Activated naive CD8-positive, alpha-beta T cell (primary cell): Measurements from ENCODE around the gene PROK1.

Experiments used
- H3K27ac Mint-ChIP-seq: one replicate; pipeline ENCODE4 v1.8.0; 2021; ENCODE audit warnings: mixed read lengths
- H3K27me3 Mint-ChIP-seq: one replicate; pipeline ENCODE4 v1.8.0; 2021; ENCODE audit warnings: mixed read lengths
- H3K36me3 Mint-ChIP-seq: one replicate; pipeline ENCODE4 v1.8.0; 2021; ENCODE audit warnings: mixed read lengths
- H3K4me1 Mint-ChIP-seq: one replicate; pipeline ENCODE4 v1.8.0; 2021; ENCODE audit warnings: low read depth, mixed read lengths
- H3K4me3 Mint-ChIP-seq: one replicate; pipeline ENCODE4 v1.8.0; 2021; ENCODE audit warnings: mild to moderate bottlenecking, mixed read lengths
- H3K9me3 Mint-ChIP-seq: one replicate; pipeline ENCODE4 v1.8.0; 2021; ENCODE audit warnings: low read depth, mixed read lengths

Gene PROK1

GRCh38 chr1:110465814-110466380 lies 14.9 kb downstream of the PROK1 start:
- no peak overlapping the region for H3K27ac Mint-ChIP-seq
- no peak overlapping the region for H3K4me3 Mint-ChIP-seq
- no peaks in the 10 kb centered on the region for H3K9me3 Mint-ChIP-seq
- no peaks in the 10 kb centered on the region for H3K4me1 Mint-ChIP-seq
- H3K36me3 Mint-ChIP-seq: no peaks in the 10 kb centered on the region
- peaks cover 2% of the 10 kb centered on the region for H3K27me3 Mint-ChIP-seq

DNA sequence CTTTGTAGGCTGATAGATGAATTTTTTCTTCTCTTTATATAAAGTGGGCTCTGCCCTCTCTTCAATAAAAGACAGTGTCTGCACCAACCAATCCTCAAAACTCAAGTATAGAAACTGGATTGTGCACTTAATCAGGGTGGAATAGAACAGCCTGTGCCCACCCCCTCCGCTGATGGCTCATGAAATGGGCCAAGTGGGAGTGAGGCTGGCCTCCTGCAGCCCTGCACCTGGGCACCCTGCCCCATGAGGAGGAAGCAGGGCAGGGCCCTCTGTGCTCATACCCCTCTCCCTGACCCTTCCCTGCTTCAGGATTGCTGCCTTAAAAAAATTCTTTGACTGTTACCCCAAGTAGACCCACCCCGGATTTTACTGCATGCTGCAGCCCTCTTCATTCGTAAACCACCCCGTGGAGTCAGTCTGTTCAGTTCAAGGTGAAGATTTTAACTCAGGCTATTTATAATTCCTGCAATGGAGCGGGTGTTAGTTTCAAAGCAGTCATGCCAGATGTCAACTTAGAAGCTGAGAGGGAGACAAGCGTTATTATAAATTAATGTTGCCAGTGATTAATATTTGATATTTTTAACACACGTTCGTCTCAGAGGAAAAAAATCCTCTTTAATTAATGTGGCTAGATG lies 15.8 kb downstream of the PROK1 start:
- H3K4me1 Mint-ChIP-seq: no peaks in the 10 kb centered on the region
- H3K27me3 Mint-ChIP-seq: peaks cover 2% of the 10 kb centered on the region
- H3K9me3 Mint-ChIP-seq: no peaks in the 10 kb centered on the region
- H3K36me3 Mint-ChIP-seq: no peaks in the 10 kb centered on the region
- H3K4me3 Mint-ChIP-seq: no peak overlapping the region
- H3K27ac Mint-ChIP-seq: no peak overlapping the region

- Mint-ChIP-seq H3K9me3 (no peaks in the 10 kb centered on the region), H3K4me3 (no peak overlapping the region), H3K4me1 (no peaks in the 10 kb centered on the region), H3K36me3 (no peaks in the 10 kb centered on the region), H3K27ac (no peak overlapping the region), H3K27me3 (peaks cover 2% of the 10 kb centered on the region)
Measured at GRCh38 chr1:110471131-110471530, 20.2 kb downstream of the PROK1 start.

- no peaks in the 10 kb centered on the region for H3K9me3 Mint-ChIP-seq
Measured at GRCh38 chr1:110472546-110472945, 21.6 kb downstream of the PROK1 start.

DNA sequence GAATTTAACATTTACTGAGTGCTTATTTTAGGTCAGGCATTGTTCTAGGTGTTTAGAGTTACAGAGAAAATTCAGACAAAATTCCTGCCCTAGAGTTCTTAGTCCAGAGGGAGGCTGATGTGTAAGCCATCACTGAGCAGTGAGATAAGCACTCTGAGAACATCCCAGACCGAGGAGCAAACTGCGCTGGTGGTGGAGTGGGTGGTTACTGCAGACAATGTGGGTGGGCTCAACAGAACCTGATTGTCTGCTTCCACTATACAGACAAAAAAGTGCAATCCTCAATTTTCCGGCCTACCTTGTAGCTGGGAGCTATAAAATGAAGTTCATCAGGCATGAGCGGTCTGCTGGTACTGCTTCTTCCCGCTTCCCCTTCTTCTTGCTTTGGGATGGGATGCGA lies 23.5 kb downstream of the PROK1 start:
- peaks cover 2% of the 10 kb centered on the region for H3K27me3 Mint-ChIP-seq
- H3K9me3 Mint-ChIP-seq: no peaks in the 10 kb centered on the region
- peaks cover 4% of the 10 kb centered on the region for H3K4me1 Mint-ChIP-seq
- H3K4me3 Mint-ChIP-seq: no peak overlapping the region
- H3K36me3 Mint-ChIP-seq: no peaks in the 10 kb centered on the region
- H3K27ac Mint-ChIP-seq: no peak overlapping the region

More at GRCh38 chr1:110472546-110472945, 21.6 kb downstream of the PROK1 start:
- no peaks in the 10 kb centered on the region for H3K36me3 Mint-ChIP-seq
- H3K4me1 Mint-ChIP-seq: peaks cover 4% of the 10 kb centered on the region
- no peak overlapping the region for H3K4me3 Mint-ChIP-seq
- no peak overlapping the region for H3K27ac Mint-ChIP-seq
- peaks cover 2% of the 10 kb centered on the region for H3K27me3 Mint-ChIP-seq

DNA sequence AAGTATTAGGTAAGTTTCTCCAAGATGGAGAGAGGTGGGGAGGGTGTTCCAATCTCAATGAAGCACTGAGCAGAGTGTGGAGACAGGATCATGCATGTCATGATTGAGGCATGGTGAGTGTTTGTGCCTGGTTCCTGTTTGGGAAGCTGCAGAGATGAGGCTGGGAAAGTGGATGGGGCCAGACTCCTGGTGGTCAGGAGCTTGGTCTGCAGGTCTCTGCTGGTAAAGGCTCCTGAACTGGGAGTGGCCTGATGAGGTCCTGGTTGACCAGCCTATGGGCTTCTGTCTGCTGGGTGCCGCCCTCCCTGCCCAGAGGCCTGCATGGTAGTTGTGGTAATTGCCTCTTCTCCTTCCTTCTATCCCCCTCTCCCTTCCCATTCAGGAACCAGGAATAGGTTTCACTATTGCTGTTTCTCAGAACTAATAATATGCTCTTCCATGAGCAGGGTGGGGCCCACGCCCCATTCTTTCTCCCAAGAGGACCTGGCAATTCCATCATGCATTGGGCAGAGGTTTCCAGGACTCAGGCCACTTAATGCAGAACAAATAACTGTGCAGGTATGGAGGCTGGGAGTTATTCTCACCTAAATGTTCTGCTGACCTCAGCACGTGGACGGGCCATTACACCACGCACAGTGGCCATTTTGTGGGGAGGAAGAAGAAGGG lies 24.5 kb downstream of the PROK1 start:
- Mint-ChIP-seq H3K9me3 (no peaks in the 10 kb centered on the region), H3K27ac (no peak overlapping the region), H3K36me3 (no peaks in the 10 kb centered on the region), H3K4me1 (peaks cover 4% of the 10 kb centered on the region), H3K4me3 (no peak overlapping the region), H3K27me3 (peaks cover 2% of the 10 kb centered on the region)

DNA sequence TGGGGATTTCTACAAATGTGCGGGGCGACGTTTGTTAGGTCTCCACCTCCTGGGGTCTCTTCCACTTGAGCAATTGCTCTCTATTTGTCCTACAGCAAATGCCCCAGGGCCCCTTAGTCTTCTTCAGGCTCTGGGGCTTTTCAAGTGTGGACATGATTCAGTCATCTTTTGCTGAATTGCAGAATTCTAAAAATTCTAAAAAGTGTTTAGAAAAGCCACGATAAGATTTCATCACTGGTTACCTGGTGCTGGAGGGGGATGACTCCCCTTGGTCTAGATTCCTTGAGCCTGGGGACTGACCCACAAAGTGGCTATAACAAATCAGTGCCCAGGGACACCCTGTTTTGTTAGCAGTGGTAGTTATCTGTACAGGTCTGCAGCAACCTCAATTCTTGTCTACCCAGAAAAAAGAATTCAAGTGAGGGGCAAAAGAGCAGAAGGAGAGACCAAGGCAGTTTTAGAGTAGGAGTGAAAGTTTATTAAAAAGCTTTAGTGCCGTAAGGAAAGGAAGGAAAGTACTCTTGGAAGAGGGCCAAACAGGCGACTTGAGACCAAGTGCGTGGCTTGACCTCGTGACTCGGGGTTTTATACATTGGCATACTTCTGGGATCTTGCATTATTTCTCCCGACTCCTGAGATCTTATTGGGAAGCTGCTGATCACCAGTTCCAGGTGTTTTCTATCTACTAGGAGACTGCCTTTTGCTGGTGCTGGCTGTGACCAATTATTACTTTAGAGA lies 25.2 kb downstream of the PROK1 start:
- Mint-ChIP-seq H3K27ac (no peak overlapping the region), H3K36me3 (no peaks in the 10 kb centered on the region), H3K4me3 (no peak overlapping the region), H3K4me1 (peaks cover 4% of the 10 kb centered on the region), H3K27me3 (no peaks in the 10 kb centered on the region), H3K9me3 (no peaks in the 10 kb centered on the region)

DNA sequence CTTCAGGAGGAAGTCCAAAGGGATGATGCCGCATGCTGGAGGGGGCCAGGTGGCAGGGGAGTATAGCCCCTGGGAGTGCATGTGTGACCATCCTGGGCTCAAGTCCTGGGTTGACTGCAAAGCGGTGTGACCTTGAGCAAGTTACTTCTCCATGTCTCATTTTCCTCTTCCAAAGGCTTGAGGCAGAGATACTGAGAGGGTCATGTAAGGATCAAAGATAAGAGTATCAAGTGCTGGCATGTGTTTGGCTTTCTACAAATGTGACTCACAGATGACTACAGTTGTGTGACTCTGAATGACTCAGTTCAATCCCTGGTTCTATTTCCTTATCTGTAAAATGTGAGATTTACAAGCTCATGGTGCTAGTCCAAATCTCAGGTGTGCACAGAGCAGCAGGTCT lies 26.1 kb downstream of the PROK1 start:
- no peak overlapping the region for H3K27ac Mint-ChIP-seq
- no peaks in the 10 kb centered on the region for H3K9me3 Mint-ChIP-seq
- no peak overlapping the region for H3K4me3 Mint-ChIP-seq
- peaks cover 4% of the 10 kb centered on the region for H3K4me1 Mint-ChIP-seq
- no peaks in the 10 kb centered on the region for H3K27me3 Mint-ChIP-seq
- H3K36me3 Mint-ChIP-seq: no peaks in the 10 kb centered on the region

GRCh38 chr1:110477445-110477957 lies 26.6 kb downstream of the PROK1 start:
- no peaks in the 10 kb centered on the region for H3K36me3 Mint-ChIP-seq

GRCh38 chr1:110477967-110478640 lies 27.2 kb downstream of the PROK1 start:
- Mint-ChIP-seq H3K4me3 (no peak overlapping the region), H3K27ac (no peak overlapping the region), H3K27me3 (no peaks in the 10 kb centered on the region), H3K36me3 (no peaks in the 10 kb centered on the region), H3K9me3 (no peaks in the 10 kb centered on the region), H3K4me1 (peaks cover 4% of the 10 kb centered on the region)

More at GRCh38 chr1:110477445-110477957, 26.6 kb downstream of the PROK1 start:
- Mint-ChIP-seq H3K4me3 (no peak overlapping the region), H3K27me3 (no peaks in the 10 kb centered on the region), H3K9me3 (no peaks in the 10 kb centered on the region), H3K27ac (no peak overlapping the region), H3K4me1 (peaks cover 4% of the 10 kb centered on the region)

GRCh38 chr1:110478886-110479285 lies 27.9 kb downstream of the PROK1 start:
- H3K9me3 Mint-ChIP-seq: no peaks in the 10 kb centered on the region
- H3K27me3 Mint-ChIP-seq: no peaks in the 10 kb centered on the region
- H3K4me1 Mint-ChIP-seq: peaks cover 4% of the 10 kb centered on the region
- H3K36me3 Mint-ChIP-seq: no peaks in the 10 kb centered on the region
- no peak overlapping the region for H3K4me3 Mint-ChIP-seq
- H3K27ac Mint-ChIP-seq: no peak overlapping the region

DNA sequence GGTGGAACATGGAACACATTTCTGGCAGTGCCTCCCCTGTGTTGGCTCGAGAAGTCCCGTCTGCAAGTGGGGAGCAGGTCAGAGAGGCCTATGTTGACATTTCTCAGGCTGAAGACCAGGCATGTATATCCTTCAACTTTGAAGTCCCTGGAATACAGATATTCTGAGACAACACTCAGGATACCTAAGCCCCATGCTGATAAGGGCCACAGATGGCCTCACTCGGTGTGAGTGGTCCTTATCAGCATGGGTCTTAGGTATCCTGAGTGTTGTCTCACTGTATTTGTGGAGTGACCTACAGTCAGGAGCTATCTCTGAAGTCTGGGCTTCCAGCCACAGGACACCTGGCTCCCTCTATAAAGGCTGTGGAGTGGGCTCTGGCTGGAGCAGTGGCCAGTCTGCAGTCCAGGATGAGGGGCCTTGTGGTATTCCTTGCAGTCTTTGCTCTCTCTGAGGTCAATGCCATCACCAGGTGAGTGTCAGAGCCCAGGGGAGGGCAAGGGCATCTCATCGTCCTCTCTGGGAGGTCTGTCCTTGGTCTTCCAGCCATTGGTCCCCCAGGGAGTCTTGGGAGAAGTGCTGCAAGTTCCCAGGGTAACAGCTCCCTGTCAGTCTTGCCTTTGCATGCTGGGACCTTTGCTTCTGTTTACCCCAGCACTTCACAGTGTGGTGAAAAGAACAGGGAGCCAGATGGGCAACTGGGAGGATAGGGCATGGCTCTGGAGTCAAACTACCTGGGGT lies 29.6 kb downstream of the PROK1 start:
- H3K9me3 Mint-ChIP-seq: no peaks in the 10 kb centered on the region
- H3K36me3 Mint-ChIP-seq: no peaks in the 10 kb centered on the region
- no peak overlapping the region for H3K27ac Mint-ChIP-seq
- H3K4me3 Mint-ChIP-seq: no peak overlapping the region
- H3K4me1 Mint-ChIP-seq: peaks cover 4% of the 10 kb centered on the region
- peaks cover 2% of the 10 kb centered on the region for H3K27me3 Mint-ChIP-seq

- Mint-ChIP-seq H3K27ac (no peak overlapping the region), H3K9me3 (no peaks in the 10 kb centered on the region), H3K4me1 (no peaks in the 10 kb centered on the region), H3K36me3 (no peaks in the 10 kb centered on the region), H3K4me3 (no peak overlapping the region), H3K27me3 (peaks cover 2% of the 10 kb centered on the region)
Measured at GRCh38 chr1:110481968-110482623, 31.1 kb downstream of the PROK1 start.
